Left forelimb (tissue), 1 donor: Measurements from ENCODE around the gene RPL13.
"Not testable (repeated sequence)": the region's sequence is repeated elsewhere in the genome, so short reads cannot be mapped to it uniquely, and the experiment has no call there.

Experiments
- DNase-seq: peaks from one replicate; pipeline ENCODE4 v3.0.0-alpha.2; 2018; ENCODE audit warnings: low spot score

The RPL13 gene

DNA sequence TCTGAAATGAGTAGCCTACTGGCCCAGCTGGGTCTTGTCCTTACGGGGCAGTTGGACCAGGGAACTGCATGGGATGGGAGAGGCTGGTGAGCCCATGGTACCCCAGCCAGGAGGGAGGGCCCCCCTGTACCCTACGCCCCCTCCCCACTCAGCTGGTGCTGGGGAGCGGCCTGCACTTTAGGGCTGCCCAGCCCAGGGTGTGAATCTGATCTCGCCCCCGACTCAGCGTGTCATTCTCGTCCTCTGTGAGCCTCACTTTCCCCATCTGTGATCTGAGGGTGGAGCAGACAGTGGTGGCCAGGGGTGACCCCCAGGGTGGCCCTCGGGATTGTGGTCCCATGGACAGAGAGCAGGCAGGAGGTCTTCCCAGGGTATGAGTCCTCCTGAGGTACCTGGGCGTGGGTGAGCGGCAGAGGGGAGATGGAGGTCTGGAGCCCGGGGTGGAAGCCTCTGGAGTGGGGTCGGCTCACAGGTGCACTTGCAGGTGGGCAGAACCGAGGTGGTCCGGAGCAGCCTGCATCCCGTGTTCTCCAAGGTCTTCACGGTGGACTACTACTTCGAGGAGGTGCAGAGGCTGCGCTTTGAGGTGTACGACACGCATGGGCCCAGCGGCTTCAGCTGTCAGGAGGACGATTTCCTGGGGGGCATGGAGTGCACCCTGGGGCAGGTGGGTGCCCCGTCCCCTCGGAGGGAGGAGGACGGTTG is 16.7 kb downstream of the RPL13 start:
- DNase-seq = no peak

DNA sequence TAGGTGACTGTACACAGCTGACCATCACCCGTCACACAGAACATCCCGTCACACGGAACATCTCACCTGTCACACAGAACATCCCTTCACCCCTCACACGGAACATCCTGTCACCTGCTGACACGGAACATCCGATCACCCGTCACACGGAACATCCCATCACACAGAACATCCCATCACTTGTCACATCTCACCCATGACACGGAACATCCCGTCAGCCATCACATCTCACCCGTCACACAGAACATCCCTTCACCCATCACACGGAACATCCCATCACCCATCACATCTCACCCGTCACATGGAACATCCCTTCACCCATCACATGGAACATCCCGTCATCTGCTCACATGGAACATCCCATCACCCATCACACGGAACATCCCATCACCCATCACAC is 18.9 kb downstream of the RPL13 start:
- no peak for DNase-seq

DNA sequence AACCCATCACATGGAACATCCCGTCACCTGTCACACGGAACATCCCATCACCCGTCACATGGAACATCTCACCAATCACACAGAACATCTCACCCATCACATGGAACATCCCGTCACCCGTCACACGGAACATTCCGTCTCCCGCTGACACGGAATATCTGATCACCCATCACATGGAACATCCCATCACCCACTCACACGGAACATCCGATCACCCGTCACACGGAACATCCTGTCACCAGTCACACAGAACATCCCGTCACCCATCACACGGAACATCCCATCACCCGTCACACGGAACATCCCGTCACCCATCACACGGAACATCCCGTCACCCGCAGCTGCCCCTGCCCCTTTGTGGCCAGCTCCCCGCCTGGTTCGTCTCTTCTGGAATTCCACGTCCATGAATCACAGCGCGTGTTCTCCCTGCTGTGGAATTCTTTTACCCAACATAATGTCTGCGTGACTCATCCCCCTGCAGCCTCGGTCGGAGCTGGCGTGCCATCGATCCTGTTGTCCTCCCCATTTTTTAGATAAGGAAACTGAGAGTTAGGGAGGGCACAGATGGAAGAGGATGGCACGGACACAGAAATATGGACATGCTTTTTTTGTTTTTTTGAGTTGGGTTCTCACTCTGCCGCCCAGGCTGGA is 20.7 kb downstream of the RPL13 start:
- no peak for DNase-seq

DNA sequence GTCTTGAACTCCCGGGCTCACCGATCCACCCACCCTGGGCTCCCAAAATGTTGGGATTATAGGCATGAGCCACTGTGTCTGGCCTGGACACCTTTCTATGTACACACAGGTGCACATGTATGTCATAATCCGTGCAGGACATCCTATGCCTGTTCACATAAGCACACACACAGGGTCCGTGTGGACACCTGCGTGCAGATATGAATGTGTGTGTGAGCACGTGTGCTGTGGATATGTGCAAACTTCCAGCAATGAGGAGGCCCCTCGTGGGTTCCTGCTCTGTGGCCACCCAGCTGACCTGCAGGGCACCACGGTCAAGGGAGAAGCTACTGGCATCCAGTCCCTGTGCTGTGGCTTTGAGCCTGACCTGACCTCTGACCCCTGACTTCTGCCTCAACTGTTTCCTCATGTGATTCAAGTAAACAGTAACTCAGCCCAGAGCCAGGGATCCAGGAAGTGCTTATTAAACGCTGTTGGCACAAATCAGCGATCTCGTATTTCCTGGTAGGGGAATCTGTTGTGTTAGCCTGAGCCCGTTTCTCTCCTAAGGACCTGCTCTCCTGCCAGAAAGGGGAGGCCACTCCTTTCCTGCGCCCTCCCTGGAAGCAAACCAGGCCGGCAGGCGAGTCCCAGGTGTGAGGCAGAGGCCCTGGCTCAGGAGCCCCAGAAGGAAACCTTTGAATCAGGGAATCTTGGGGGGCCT is 21.5 kb downstream of the RPL13 start:
- no peak for DNase-seq

DNA sequence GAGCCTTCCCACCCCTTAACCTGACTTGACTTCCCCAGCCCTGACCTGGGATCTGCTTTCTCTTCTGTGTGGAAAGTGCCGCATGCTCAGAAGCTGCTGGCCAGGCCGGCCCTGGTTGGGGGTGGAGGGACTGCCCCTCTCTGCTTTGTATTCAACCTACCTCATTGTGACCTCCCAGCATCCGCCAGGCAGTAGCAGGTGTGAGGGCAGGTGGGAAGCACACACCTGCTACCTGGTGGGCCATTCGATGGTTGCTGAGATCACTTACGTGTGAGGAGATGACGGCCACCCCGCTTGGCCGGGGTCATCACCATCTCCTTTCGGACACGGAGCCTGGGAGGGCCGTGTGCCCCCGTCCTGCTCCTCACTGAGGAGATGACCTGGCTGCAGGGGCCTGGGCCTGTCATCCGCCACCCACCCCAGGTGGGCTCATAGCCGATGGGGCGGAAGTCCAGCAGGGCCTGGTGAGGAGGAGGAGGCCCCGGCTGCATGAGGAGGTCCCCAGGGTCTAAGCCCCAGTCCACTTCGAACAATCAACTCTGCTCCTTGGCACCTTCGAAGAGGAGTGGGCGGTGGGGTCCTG is 22.2 kb downstream of the RPL13 start:
- DNase-seq = no peak

DNA sequence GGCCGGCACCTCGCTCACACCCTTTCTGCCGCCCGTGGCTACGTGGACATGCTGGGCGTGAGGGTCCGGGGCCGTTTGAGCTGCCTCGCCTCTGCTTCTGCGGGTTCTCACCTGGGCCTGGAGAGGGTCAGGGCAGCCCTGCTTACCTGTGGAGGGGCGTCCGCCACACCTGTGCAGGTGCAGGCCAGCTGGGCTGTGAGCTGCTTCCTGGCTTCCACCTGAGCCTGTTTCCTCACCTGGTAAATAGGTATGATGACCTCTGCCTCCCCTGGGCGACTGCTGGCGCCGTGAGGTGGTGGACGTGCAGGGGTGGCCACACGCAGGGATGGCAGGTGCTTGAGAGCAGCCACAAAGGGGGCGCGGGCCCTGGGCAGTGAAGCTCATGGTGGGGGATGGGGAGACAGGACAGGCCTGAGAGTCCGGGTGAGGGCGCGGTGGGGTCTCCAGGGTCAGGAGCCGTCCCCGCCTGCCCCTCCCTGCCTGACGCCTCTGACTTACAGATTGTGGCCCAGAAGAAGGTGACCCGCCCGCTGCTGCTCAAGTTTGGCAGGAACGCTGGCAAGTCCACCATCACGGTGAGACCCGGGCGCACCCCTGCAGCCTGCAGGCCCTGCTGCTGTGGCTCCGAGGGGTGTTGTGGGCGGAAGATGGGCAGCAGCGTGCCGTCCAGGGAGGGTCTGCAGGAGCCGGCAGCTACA is 22.9 kb downstream of the RPL13 start:
- no peak for DNase-seq

DNA sequence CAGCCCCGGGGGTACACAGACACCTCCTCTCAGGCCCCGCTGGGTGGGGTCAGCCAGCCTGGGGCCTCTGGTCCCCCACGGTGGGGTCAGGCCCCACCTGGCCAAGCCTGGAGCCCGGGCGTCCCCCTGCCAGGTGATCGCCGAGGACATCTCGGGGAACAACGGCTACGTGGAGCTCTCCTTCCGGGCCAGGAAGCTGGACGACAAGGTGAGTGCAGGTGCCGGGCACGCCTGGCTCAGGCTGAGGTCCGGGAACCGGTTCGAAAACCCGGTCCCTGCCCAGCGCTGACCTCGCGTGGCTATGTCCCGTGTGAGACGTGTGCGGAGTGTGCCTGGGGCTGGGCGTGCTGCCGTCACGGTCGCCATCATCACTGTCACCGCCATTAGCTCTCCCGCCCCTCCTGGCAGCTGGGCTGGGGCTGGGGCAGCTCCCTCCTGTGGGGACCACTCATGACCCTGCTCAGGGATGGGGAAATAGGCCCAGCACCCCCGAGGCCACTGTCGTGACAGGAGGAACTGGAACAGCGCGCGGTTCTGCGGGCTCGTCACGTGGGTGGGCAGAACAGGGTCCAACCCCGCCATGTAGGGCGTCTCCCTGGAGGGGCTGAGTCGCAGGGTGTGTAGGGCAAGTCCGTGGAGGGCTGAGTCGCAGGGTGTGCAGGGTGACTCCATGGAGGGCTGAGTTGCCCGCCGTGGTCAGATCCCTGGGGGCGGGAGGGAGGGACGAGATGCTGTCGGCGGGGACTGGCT is 23.6 kb downstream of the RPL13 start:
- DNase-seq = no peak

DNA sequence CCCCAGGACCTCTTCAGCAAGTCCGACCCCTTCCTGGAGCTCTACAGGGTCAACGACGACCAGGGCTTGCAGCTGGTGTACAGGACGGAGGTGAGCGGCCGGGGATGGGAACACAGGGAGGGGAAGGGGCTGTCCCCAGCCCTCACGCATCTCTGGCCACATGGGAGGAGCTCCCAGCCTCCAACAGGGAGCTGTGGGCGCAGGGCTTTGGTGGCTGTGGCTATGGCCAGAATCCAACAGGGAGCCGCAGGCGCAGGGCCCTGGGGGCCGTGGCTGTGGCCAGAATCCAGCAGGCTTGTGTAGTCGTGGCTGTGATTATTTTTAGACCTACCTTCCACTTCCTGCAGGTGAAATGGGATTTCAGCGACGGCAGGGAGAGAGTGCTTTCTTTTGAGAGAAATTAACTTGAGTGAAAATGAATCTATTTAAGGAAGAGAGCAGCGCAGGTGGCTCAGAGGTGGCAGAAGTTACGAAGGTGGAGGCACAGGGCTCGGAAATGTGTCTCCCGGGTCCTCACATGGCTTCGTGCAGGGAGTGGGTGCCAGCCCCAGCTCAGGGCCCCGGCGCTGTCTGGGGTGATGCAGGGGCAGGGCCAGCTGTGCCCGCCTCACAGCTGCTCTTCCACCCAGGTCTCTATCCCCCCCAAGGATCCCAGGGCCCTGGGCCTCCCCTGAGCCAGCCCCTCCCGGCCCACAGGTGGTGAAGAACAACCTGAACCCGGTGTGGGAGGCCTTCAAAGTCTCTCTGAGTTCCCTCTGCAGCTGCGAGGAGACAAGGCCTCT is 24.5 kb downstream of the RPL13 start:
- DNase-seq = no peak

DNA sequence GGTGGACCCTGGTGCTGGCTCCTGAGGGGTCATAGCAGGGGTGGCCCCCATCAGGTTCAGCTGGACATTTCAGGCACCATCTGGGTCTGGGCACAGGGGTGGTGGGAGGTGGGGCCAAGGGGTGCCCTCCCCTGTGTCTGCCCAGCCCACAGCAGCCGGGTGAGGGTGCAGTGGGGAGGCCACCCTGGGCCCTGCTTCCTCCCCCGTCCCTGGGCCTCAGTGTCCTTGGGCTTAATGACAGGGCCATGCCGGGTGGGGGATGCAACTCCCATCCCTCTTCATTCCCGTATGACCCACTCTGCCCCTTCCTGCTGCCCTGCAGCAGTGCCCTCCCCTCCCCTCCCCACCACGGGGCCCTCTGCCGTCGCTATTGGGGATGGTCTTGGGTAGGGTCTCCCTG is 25.7 kb downstream of the RPL13 start:
- no peak for DNase-seq

DNA sequence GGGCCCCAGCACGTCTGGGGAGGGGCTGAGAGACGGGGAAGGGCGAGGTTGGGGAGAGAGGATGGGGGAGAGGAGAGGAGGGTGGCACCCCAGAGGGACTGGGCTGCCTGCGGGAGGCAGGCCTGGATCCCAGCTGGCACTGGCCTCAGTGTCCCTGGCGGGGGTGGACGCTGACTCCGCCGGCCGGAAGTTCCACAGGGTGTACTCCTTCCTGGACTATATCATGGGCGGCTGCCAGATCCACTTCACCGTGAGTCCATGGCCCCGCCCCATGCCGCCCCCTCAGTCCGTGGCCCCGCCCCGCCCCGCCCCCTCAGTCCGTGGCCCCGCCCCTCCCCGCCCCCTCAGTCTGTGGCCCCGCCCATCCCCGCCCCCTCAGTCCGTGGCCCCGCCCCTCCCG is 26.4 kb downstream of the RPL13 start:
- no peak for DNase-seq

DNA sequence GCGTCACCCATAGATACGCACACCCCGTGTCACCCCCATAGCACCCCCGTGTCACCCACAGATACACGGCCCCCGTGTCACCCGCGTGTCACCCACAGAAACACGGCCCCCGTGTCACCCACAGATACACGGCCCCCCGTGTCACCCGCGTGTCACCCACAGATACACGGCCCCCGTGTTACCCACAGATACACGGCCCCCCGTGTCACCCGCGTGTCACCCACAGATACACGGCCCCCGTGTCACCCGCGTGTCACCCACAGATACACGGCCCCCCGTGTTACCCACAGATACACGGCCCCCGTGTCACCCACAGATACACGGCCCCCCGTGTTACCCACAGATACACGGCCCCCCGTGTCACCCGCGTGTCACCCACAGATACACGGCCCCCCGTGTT is 27.2 kb downstream of the RPL13 start:
- DNase-seq = not testable (repeated sequence)

DNA sequence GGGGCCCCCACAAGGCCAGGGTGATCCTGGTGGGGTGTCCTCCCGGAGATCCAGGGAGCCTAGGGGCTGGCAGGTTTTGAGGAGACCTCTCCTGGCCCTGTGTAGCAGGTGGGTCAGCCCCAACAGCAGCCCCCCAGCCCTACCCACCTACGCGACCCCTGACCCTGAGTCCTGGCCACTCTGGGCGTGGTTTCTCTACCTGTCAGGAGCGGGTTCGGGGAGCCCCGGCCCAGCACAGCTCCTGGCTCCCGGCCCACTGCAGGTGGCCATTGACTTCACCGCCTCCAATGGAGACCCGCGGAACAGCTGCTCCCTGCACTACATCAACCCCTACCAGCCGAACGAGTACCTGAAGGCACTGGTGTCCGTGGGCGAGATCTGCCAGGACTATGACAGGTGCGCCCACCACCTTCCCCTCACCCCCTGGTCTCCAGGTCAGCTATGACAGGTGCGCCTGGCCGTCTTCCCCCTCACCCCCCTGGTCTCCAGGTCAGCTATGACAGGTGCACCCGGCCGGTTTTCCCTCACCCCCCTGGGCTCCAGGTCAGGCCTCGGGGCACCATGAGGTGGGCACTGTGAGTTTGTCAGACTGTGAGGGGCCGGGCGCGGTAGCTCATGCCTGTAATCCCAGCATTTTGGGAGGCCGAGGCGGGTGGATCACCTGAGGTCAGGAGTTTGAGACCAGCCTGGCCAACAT is 28.1 kb downstream of the RPL13 start:
- DNase-seq = no peak

DNA sequence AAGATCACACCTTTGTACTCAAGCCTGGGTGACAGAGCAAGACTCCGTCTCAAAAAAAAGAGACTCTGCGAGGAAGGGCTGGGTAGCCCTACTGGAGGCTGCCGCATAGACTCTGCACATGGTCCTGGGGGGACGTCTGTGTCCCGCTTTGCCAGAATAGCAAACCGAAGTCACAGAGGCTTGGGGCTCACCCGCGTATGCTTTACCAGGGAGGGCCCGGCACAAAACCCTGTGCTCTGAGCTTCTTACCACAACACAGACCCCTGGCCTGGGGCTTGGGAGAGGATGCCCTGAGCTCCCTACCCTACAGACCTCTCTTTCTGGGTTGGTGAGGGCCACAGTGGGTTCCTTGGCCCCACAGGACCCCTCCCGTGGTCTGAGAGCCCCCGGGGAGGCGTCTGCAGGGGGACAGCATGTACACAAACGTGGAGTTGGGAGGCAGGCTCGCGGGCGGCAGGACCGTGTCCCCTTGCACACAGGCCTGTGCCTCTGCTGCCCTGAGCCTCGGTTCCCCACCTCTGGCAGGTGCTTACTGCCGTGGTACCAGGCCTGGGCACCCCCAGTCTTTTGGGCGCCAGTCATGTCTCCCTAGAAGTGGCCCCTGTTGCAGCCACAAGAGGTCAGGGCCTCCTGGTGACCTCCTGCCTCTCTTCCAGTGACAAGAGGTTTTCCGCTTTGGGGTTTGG is 28.9 kb downstream of the RPL13 start:
- DNase-seq = no peak

DNA sequence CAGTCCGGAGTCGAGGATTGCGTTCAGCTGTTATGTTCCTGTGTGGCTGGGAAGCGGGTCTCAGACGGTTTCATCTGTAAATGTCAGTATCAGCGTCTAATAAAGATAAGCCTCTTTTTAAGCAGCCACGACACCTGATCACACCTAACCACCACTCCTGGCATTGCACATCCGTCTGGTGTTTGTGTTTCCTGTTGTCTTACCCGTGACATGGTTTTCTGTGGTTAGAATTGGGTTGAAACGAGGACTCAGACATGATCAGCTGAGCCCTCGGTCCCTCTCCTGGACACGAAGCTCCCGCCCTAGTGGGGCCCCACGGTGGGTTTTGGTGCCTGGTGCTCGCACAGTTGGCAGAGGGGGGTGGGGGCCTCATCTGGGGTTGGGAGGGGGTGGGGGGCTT is 33.4 kb downstream of the RPL13 start:
- DNase-seq = no peak

DNA sequence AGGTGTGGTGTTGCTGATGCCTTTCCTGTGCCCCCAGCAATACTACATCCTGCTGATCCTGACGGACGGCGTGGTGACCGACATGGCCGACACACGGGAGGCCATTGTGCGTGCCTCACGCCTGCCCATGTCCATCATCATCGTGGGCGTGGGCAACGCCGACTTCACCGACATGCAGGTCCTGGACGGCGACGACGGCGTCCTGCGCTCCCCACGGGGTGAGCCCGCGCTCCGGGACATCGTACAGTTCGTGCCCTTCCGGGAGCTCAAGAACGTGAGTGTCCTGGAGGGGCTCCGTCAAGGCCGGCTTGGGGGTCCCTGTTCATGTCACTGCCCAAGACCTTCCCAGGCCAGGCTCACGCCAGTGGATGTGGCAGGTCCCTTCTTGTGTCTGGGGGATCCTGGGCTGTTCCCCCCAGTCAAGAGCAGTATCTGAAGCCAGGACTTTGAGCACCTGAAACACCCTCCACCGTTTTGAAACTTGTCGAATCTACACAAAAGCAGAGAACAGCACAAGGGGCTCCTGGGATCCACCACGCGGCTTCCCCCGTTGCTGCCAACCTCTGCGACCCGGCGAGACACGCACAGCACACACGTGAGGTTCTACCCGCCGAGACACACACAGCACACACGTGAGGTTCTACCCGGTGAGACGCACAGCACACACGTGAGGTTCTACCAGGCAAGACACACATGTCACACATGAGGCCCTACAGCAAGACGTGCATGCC is 35.0 kb downstream of the RPL13 start:
- DNase-seq = no peak

DNA sequence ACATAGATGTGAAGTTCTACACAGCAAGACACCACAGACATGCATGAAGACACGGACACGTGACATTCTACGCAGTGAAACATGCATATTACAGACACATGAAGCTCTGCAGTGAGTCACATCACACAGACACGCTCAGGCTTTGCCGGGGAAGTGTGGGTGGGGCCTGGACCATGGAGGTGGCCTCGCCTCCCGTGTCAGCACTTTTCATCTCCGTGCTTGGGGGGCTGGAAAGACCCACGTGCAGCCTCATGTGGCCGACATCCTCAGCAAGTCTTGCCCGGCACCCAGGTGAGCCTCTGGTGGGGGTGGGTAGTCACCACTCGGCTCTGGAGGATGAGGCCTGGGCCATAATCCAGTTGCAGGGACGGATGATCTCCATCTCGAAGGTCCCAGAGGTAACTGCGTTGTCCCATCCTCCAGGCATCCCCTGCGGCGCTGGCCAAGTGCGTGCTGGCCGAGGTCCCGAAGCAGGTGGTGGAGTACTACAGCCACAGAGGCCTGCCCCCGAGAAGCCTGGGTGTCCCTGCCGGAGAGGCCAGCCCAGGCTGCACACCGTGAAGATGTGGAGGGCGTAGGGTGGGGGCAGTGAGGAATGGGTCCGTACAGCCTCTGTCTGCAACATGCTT is 35.7 kb downstream of the RPL13 start:
- no peak for DNase-seq

DNA sequence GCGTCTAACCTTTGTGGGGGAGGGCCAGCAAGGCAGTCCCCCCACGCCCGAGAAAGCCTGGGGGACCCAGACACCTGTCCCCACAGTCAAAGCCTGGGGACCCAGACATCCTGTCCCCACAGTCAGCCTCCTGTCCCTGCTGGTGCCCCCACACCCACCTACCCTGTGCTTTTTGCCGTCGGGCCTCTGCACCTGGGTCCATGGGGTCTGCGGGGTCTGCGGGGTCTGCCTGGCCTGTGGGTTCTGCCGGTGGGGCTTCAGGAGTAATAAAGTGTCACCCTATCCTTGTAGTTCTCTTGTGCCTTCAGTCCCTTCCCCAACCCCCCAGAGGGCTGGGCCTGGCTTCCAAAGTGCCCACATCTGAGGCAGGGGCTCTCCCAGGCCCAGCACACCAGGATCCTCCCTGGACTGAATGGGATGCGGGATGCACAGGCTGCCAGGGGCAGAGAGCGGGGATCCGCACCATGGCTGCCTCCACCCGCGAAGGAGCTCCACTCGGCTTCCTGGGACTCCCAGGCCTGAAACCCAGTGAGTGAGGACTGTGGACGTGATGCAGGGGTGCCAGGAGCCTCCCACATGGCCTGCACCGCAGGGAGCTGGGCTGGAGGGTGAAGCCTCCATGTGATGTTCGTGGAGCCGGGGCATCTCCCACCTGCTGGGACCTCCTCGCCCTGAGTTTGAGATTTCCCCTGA is 36.6 kb downstream of the RPL13 start:
- no peak for DNase-seq

DNA sequence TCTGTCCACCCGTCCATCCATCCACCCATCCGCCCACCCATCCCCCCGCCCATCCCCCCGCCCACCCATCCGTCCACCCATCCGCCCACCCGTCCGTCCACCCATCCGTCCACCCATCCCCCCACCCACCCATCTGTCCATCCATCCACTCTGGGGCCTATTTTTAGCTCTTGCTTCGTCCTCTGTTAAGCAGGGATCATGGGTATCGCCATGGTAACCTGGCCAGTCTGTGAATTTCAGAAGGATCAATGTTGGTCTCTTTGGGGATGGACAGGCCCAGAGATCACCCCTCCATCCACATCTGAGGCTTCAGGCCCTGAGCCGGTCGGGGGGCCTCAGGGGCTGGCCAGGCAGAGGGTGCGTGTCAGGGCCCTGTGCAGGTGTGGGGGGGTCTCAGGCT is 37.7 kb downstream of the RPL13 start:
- no peak for DNase-seq
